CD4-positive, alpha-beta T cell (primary cell): Measurements from ENCODE around the gene STN1. TPM values are rescaled to one million over a fixed set of nuclear protein-coding genes. Genes with fewer than 3 reads are reported as not detected.

Experiments
- ATAC-seq: fragments of 200-7000 bp; cut with Tn5 transposase; one replicate; pipeline ENCODE4 v1.10.0; 2022; ENCODE audit warnings: mild to moderate bottlenecking; ENCODE audit not compliant: poor library complexity
- CTCF ChIA-PET: fragments of 350-600 bp; sonication (Branson Sonifier 250); formaldehyde crosslinking; loops from one replicate; lab custom pipeline; 2021; ENCODE audit warnings: antibody characterized with exemption, inconsistent platforms; lab: Charles Lee
- POLR2A ChIA-PET: fragments of 350-600 bp; sonication (Branson Sonifier 250); formaldehyde crosslinking; loops from one replicate; lab custom pipeline; 2021; ENCODE audit warnings: antibody characterized with exemption, inconsistent platforms; lab: Charles Lee
- DNase-seq, 14 experiments: peaks; one replicate each; pipeline ENCODE4 v3.0.0-alpha.2; 2013 to 2020; ENCODE audit warnings: mixed read lengths in 2 of 14
- H3K27ac ChIP-seq, 2 donors: one replicate each; pipeline versions ENCODE4 v1.5.1 to v1.7.0; 2013; ENCODE audit warnings: low read length in 2 of 2, low read depth in 1 of 2, mild to moderate bottlenecking in 1 of 2
- H3K27me3 ChIP-seq, 2 experiments: 1 replicate in 1 of 2; 2 replicates in 1 of 2; pipeline versions ENCODE4 v1.6.1 to v1.7.0; 2013; ENCODE audit warnings: low read length in 2 of 2, control low read depth in 1 of 2, mild to moderate bottlenecking in 1 of 2, moderate library complexity in 1 of 2; ENCODE audit not compliant: insufficient read depth in 2 of 2, control insufficient read depth in 1 of 2
- H3K36me3 ChIP-seq: one replicate; pipeline ENCODE4 v1.6.1; 2013; ENCODE audit warnings: low read length, control low read depth; ENCODE audit not compliant: insufficient read depth
- H3K4me1 ChIP-seq: one replicate; pipeline ENCODE4 v1.6.1; 2013; ENCODE audit warnings: low read length, control low read depth; ENCODE audit not compliant: insufficient read depth
- H3K4me3 ChIP-seq: one replicate; pipeline ENCODE4 v1.5.1; 2013; ENCODE audit warnings: mild to moderate bottlenecking, low read length, moderate library complexity
- H3K9me3 ChIP-seq, 2 experiments: 1 replicate in 1 of 2; 2 replicates in 1 of 2; pipeline versions ENCODE4 v1.6.1 to v1.7.0; 2013; ENCODE audit warnings: low read length in 2 of 2, mild to moderate bottlenecking in 2 of 2, control low read depth in 1 of 2, moderate library complexity in 1 of 2; ENCODE audit not compliant: control insufficient read depth in 1 of 2, insufficient read depth in 1 of 2
- H3K27ac Mint-ChIP-seq: one replicate; pipeline ENCODE4 v1.8.0; 2020; ENCODE audit warnings: mixed read lengths
- H3K27me3 Mint-ChIP-seq: one replicate; pipeline ENCODE4 v1.8.0; 2021; ENCODE audit warnings: mixed read lengths
- H3K36me3 Mint-ChIP-seq: one replicate; pipeline ENCODE4 v1.8.0; 2021; ENCODE audit warnings: low read depth, mixed read lengths
- H3K4me1 Mint-ChIP-seq: one replicate; pipeline ENCODE4 v1.8.0; 2021; ENCODE audit warnings: low read depth, mixed read lengths
- H3K4me3 Mint-ChIP-seq: one replicate; pipeline ENCODE4 v1.8.0; 2020; ENCODE audit warnings: mild to moderate bottlenecking, mixed read lengths
- H3K9me3 Mint-ChIP-seq: one replicate; pipeline ENCODE4 v1.8.0; 2020; ENCODE audit warnings: mixed read lengths
- CTCF ChIP-seq: fragments of 200-600 bp; IDR thresholded peaks from one replicate; pipeline ENCODE4 v1.8.0; 2022; ENCODE audit warnings: antibody characterized with exemption, mild to moderate bottlenecking
- intact Hi-C, 2 experiments: fragments of 100-400 bp; cut with DNase I in 1 of 2; cut with micrococcal nuclease in 1 of 2; formaldehyde crosslinking; loops; one replicate each; pipeline versions ENCODE4 v1.15.1 to v1.9.0; 2023 to 2025; cut with DNase I, micrococcal nuclease
- total RNA-seq, 174 experiments: library from RNA in 2 of 174; stranded (reverse) in 2 of 174; gene quantifications; one replicate each; pipeline ENCODE4 v1.2.3 and lab custom pipeline; 2021 to 2026

The STN1 gene
- total RNA-seq, 2 experiments from 2014 or later: 13.0 to 13.4 TPM

GRCh38 chr10:103877861-103878260 lies 40.1 kb downstream of the STN1 start:
- peaks cover 86% of the 10 kb centered on the region for H3K36me3 Mint-ChIP-seq
- intact Hi-C loops: no loop called here
- no peak overlapping the region for H3K4me3 Mint-ChIP-seq
- POLR2A ChIA-PET: no interaction called here
- Histone ChIP-seq H3K27ac (no peak overlapping the region), H3K27me3 (no peaks in the 10 kb centered on the region), H3K36me3 (peaks cover 70% of the 10 kb centered on the region), H3K9me3 (no peaks in the 10 kb centered on the region), H3K4me1 (no peaks in the 10 kb centered on the region), H3K4me3 (no peak overlapping the region)
- H3K27me3 Mint-ChIP-seq: no peaks in the 10 kb centered on the region
- ATAC-seq (no peak), DNase-seq (no peak)
- no peaks in the 10 kb centered on the region for H3K9me3 Mint-ChIP-seq
- CTCF ChIA-PET: no interaction called here
- no peak overlapping the region for H3K27ac Mint-ChIP-seq
- no peak for TF ChIP-seq CTCF
- H3K4me1 Mint-ChIP-seq: no peaks in the 10 kb centered on the region

GRCh38 chr10:103876155-103876554 lies 41.8 kb downstream of the STN1 start:
- no peaks in the 10 kb centered on the region for H3K27me3 ChIP-seq
- peaks cover 65% of the 10 kb centered on the region for H3K36me3 ChIP-seq
- no peaks in the 10 kb centered on the region for H3K4me1 ChIP-seq
- Mint-ChIP-seq H3K36me3 (peaks cover 76% of the 10 kb centered on the region), H3K4me1 (no peaks in the 10 kb centered on the region), H3K27me3 (no peaks in the 10 kb centered on the region), H3K27ac (no peak overlapping the region), H3K9me3 (no peaks in the 10 kb centered on the region), H3K4me3 (no peak overlapping the region)
- ATAC-seq (no peak), DNase-seq (no peak)
- intact Hi-C loops: no loop called here
- POLR2A ChIA-PET: no interaction called here
- H3K9me3 ChIP-seq: no peaks in the 10 kb centered on the region
- CTCF ChIA-PET: no interaction called here
- H3K27ac ChIP-seq: no peak overlapping the region
- no peak overlapping the region for H3K4me3 ChIP-seq
- no peak for TF ChIP-seq CTCF

GRCh38 chr10:103874730-103875129 lies 43.3 kb downstream of the STN1 start:
- H3K4me3 Mint-ChIP-seq: no peak overlapping the region
- TF ChIP-seq CTCF: no peak
- no peaks in the 10 kb centered on the region for H3K27me3 Mint-ChIP-seq
- H3K36me3 Mint-ChIP-seq: peaks cover 67% of the 10 kb centered on the region
- no peak overlapping the region for H3K27ac Mint-ChIP-seq
- no peaks in the 10 kb centered on the region for H3K9me3 ChIP-seq
- ChIA-PET CTCF (no interaction called here), POLR2A (interaction anchor here (0.8 kb wide), 1 partner anchor 15 kb away, joined by 5 read pairs; no protein-coding TSS in a partner anchor)
- ATAC-seq (no peak), DNase-seq (no peak)
- H3K4me1 ChIP-seq: no peaks in the 10 kb centered on the region
- H3K4me1 Mint-ChIP-seq: no peaks in the 10 kb centered on the region
- no peak overlapping the region for H3K27ac ChIP-seq
- no peaks in the 10 kb centered on the region for H3K9me3 Mint-ChIP-seq
- H3K27me3 ChIP-seq: no peaks in the 10 kb centered on the region
- H3K36me3 ChIP-seq: peaks cover 55% of the 10 kb centered on the region
- intact Hi-C loops: no loop called here
- H3K4me3 ChIP-seq: no peak overlapping the region
